ENCODE measurements around the gene BLM. TPM values are rescaled to one million over a fixed set of nuclear protein-coding genes. Genes with fewer than 3 reads are reported as not detected.
A peak's percentile ranks its signal among the peaks of the same experiment; 100 is the strongest.

Gene BLM
- total RNA-seq, 1 donor, result 1.4 TPM

GRCh38 chr15:90690585-90690984 is 26.6 kb upstream of the BLM start:
- Histone ChIP-seq H3K4me3 (ENCODE audit: insufficient read depth, low read length) (no peak overlapping the region), H3K79me2 (ENCODE audit: insufficient read depth, low read length) (no peaks in the 10 kb centered on the region), H4K20me1 (ENCODE audit: insufficient read depth, low read length) (no peaks in the 10 kb centered on the region), H3K27ac (ENCODE audit: low read depth, low read length) (peak overlapping the region; percentile 44), H3K27me3 (ENCODE audit: insufficient read depth, low read length) (no peaks in the 10 kb centered on the region), H3K36me3 (ENCODE audit: insufficient read depth, low read length) (no peaks in the 10 kb centered on the region), H3K9me3 (ENCODE audit: low read depth, low read length) (no peaks in the 10 kb centered on the region), H3K4me1 (ENCODE audit: insufficient read depth, low read length) (peaks cover 17% of the 10 kb centered on the region), H2AFZ (ENCODE audit: low read length) (peak overlapping the region; percentile 69), H3K4me2 (ENCODE audit: insufficient read depth, low read length) (no peak overlapping the region)
- no peak for DNase-seq (ENCODE audit: insufficient read length, low spot score, missing footprints)
- TF ChIP-seq, protein P1, sequence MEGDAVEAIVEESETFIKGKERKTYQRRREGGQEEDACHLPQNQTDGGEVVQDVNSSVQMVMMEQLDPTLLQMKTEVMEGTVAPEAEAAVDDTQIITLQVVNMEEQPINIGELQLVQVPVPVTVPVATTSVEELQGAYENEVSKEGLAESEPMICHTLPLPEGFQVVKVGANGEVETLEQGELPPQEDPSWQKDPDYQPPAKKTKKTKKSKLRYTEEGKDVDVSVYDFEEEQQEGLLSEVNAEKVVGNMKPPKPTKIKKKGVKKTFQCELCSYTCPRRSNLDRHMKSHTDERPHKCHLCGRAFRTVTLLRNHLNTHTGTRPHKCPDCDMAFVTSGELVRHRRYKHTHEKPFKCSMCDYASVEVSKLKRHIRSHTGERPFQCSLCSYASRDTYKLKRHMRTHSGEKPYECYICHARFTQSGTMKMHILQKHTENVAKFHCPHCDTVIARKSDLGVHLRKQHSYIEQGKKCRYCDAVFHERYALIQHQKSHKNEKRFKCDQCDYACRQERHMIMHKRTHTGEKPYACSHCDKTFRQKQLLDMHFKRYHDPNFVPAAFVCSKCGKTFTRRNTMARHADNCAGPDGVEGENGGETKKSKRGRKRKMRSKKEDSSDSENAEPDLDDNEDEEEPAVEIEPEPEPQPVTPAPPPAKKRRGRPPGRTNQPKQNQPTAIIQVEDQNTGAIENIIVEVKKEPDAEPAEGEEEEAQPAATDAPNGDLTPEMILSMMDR (IDR thresholded peaks at IDR 0.05; ENCODE audit: extremely low read depth, low read depth, low read length), result no peak

- Histone ChIP-seq H3K4me2 (ENCODE audit: insufficient read depth, low read length) (no peak overlapping the region), H3K36me3 (ENCODE audit: insufficient read depth, low read length) (no peaks in the 10 kb centered on the region), H3K9me3 (ENCODE audit: low read depth, low read length) (no peaks in the 10 kb centered on the region), H3K27me3 (ENCODE audit: insufficient read depth, low read length) (no peaks in the 10 kb centered on the region), H3K4me1 (ENCODE audit: insufficient read depth, low read length) (peaks cover 17% of the 10 kb centered on the region), H2AFZ (ENCODE audit: low read length) (no peak overlapping the region), H3K27ac (ENCODE audit: low read depth, low read length) (no peak overlapping the region), H3K4me3 (ENCODE audit: insufficient read depth, low read length) (no peak overlapping the region), H4K20me1 (ENCODE audit: insufficient read depth, low read length) (no peaks in the 10 kb centered on the region), H3K79me2 (ENCODE audit: insufficient read depth, low read length) (no peaks in the 10 kb centered on the region)
- TF ChIP-seq, protein P1 (IDR thresholded peaks at IDR 0.05; ENCODE audit: extremely low read depth, low read depth, low read length), result peak; percentile 33
- DNase-seq (ENCODE audit: insufficient read length, low spot score, missing footprints), result no peak
Measured at GRCh38 chr15:90691369-90691768, 25.8 kb upstream of the BLM start.

DNA sequence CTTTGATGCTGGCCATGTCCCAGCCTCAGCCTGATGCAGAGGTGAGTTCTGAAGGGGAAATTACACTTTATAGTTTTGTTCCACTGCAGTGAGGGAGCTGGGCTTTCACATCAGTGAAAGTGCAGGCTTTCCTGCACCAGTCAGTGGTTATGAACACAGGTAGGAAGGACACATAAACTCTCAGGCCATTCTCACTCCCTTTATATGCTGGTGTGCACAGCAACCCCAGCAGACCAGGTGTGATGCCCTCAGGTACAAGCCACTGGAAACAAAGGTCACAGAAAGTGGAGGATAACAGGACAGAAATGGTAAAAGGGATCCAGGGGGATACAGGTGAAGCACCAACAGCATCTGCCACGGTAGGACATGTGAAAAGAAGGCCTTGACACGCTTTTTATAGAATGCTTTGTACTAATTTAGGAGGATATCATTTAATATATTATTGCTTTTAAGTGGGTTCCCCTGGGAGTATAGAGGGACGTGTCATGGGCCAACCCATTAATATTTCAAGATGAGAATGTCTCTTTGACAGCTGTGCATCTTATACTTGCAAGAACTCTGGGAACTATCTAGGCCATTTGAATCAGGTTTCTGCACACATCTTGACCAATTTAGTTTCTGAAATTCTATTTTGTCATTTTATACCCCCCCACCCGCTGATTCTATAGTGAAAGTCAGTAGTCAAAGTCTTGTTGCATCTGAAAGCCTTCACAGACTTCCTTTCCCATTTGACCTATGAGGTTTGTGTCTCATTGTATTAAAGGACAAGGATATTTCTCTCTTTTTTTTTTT is 25.0 kb upstream of the BLM start:
- H2AFZ ChIP-seq (ENCODE audit: low read length), result no peak overlapping the region
- TF ChIP-seq, protein P1 (IDR thresholded peaks at IDR 0.05; ENCODE audit: extremely low read depth, low read depth, low read length), result no peak
- no peaks in the 10 kb centered on the region for H3K79me2 ChIP-seq (ENCODE audit: insufficient read depth, low read length)
- no peak for DNase-seq (ENCODE audit: insufficient read length, low spot score, missing footprints)
- H3K4me3 ChIP-seq (ENCODE audit: insufficient read depth, low read length), result no peak overlapping the region
- peaks cover 17% of the 10 kb centered on the region for H3K4me1 ChIP-seq (ENCODE audit: insufficient read depth, low read length)
- no peaks in the 10 kb centered on the region for H3K36me3 ChIP-seq (ENCODE audit: insufficient read depth, low read length)
- no peaks in the 10 kb centered on the region for H3K9me3 ChIP-seq (ENCODE audit: low read depth, low read length)
- no peaks in the 10 kb centered on the region for H4K20me1 ChIP-seq (ENCODE audit: insufficient read depth, low read length)
- no peak overlapping the region for H3K27ac ChIP-seq (ENCODE audit: low read depth, low read length)
- H3K4me2 ChIP-seq (ENCODE audit: insufficient read depth, low read length), result no peak overlapping the region
- no peaks in the 10 kb centered on the region for H3K27me3 ChIP-seq (ENCODE audit: insufficient read depth, low read length)

GRCh38 chr15:90694987-90695386 is 22.2 kb upstream of the BLM start:
- H3K4me1 ChIP-seq (ENCODE audit: insufficient read depth, low read length), result peaks cover 17% of the 10 kb centered on the region

More at GRCh38 chr15:90694987-90695386, 22.2 kb upstream of the BLM start:
- Histone ChIP-seq H3K4me3 (ENCODE audit: insufficient read depth, low read length) (no peak overlapping the region), H3K9me3 (ENCODE audit: low read depth, low read length) (no peaks in the 10 kb centered on the region), H3K4me2 (ENCODE audit: insufficient read depth, low read length) (no peak overlapping the region), H3K36me3 (ENCODE audit: insufficient read depth, low read length) (no peaks in the 10 kb centered on the region), H3K27me3 (ENCODE audit: insufficient read depth, low read length) (no peaks in the 10 kb centered on the region), H3K79me2 (ENCODE audit: insufficient read depth, low read length) (no peaks in the 10 kb centered on the region), H2AFZ (ENCODE audit: low read length) (no peak overlapping the region), H4K20me1 (ENCODE audit: insufficient read depth, low read length) (no peaks in the 10 kb centered on the region), H3K27ac (ENCODE audit: low read depth, low read length) (no peak overlapping the region)
- TF ChIP-seq, protein P1 (IDR thresholded peaks at IDR 0.05; ENCODE audit: extremely low read depth, low read depth, low read length), result no peak
- no peak for DNase-seq (ENCODE audit: insufficient read length, low spot score, missing footprints)
